Measurements from ENCODE around the gene ASB10.

The ASB10 gene

DNA sequence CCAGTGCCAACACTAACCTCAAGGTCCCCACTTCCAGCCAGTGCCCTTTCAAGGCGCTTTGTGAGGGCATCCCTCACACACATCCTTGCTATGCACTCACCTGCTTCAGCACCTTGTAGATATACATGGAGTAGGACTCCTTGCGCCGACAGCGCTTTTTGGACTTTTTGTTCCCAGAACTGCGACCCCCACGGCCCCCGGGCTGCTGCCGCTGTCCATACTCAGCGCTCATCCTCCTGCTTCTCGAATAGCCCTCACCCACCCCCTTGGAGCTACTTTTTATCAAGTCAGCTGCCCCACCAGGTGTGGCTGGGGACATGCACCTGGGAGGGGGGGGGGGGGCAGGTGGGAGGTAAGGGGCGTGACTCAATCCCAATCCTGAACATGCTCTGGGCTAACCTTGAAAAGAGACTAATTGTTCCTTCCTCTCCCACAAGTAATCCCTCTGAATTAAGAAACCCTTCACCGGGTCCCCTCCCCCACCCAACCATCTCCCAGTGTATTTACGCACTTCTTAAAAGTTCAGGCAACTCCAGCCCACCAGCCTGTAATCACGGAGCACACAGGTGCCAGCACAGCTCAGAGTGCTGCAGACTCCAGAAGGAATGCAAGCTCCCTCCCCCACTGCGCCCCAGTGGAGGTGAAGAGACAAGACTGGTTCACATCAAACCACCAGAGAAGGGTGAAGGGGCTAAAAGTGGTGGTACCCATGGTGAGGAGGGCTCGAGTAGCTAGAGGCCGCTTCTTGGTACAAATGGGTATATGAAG is 23.2 kb upstream of the ASB10 start, which contains the start of gene H2BK1:
Gene H2BK1, minus strand, starts transcription at position 402 of the 768 bp plus-strand sequence. Its CDS starts 170 bp downstream, at position 232.
- no peak for FAIRE-seq

DNA sequence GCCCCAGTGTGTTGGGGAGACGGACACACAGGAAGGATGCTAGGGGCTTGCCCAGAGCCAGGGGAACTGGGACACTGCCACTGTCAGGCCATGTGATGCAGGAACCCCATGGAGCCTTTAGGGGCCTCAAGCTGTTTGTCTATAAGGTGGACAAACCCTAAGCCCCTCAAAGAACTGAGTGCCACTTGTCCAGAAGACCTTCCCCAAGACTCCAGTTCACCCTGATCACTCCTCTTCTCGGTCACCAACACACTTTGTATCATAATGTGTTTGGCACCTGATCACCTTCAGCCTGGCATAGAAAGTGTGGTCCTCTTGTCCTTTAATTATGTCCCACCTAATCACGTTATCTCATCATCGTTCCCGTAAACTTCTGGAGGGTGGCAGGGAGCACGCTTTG is 22.5 kb upstream of the ASB10 start:
- no peak for FAIRE-seq

DNA sequence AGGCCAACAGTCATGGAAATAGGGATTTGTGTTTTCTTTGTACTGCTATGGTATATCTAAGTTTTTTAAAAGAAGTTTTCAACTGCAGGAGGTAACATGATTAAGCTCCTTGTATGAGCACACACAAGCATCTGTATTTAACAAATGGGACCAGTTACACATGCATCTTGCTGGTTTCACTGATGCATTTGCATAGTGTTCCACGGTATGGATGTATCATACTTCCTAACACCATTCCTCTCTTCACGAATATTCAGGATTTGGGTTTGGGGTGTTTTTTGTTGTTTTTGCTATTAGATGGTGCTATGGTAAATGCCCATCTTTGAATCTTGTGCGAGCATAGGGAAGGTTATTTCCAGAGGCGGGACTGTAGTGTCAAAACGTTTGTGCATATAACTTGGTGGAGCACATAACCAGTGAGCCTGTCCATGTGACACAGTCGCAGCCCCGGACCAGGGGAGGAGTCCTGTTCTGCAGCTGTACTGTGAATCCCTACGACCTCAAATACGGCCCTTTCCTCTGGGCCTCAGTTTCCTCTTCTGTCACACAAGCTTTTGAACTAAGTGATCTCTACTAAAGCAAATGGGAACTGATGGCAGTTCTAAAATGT is 21.3 kb upstream of the ASB10 start:
- FAIRE-seq, result no peak

DNA sequence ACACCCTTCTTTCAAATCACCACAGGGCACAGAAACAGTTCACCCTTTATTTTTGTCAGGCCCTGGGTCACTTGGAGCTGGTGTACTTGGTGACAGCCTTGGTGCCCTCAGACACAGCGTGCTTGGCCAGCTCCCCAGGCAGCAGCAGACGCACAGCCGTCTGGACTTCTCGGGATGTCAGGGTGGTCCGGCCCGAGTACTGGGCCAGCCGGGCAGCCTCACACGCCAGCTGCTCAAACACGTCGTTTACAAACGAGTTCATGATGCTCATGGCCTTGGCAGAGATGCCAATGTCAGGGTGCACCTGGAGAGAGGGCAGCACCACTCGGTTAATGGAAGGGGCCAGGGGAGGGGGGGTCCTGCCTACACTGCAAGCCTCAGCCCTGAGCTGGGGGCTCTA is 20.8 kb upstream of the ASB10 start:
- FAIRE-seq, result no peak

DNA sequence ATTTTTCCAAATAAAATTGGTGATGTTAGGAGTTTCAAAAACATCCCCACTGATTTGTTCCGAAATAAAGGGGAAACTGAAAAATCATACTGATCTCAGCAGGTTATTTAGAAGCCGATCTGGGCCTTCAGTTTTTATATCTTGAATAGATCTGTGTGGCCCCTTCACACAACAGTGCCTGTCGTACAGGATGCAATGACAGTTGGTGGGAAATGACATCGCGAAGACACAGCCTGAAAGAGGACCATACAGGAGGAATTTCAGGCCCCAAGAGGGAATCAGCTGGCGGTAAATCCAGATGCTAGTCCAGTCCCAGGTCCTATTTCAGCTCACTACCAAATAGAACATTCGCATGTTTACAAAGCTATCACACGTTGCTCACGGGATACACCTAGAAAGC is 20.3 kb upstream of the ASB10 start:
- FAIRE-seq, result no peak

DNA sequence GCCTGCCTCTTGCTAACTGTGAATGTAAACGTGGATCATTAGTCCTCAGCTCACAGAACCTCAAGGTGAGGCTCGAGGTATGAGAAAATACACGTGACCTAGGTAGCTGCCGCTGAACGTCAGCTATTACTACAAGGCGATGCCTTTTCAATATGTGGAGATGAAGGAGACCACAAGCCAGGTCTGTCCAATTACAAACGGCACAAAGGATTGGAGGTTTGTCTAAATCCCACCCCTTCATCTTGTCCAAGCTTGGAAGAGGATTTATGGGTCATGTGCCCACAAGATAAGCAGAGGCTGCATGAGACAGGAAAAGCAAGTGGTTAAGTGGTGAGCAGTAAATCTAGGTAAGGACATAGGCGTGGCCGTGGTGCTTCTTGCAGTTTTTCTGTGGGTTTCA is 19.9 kb upstream of the ASB10 start:
- no peak for FAIRE-seq

DNA sequence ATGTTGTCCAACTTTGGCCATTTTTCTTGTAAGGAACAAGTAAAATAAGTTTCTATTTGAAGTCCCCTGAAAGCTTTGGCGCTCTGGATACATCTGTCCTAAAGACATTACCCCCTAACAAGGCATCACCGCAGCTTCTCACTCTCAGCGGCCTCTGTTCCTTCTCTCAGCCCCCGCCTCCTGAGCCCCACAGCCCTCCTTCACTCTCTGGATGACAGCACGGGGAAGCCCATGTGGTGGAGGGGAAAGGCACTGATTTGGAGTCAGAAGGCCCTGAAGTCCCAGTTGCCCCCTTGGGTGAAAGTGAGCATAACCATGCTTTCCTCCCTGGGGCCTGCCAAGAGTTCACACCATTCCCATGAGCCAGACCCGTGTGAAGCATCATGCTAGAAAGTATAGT is 18.7 kb upstream of the ASB10 start:
- FAIRE-seq, result no peak

DNA sequence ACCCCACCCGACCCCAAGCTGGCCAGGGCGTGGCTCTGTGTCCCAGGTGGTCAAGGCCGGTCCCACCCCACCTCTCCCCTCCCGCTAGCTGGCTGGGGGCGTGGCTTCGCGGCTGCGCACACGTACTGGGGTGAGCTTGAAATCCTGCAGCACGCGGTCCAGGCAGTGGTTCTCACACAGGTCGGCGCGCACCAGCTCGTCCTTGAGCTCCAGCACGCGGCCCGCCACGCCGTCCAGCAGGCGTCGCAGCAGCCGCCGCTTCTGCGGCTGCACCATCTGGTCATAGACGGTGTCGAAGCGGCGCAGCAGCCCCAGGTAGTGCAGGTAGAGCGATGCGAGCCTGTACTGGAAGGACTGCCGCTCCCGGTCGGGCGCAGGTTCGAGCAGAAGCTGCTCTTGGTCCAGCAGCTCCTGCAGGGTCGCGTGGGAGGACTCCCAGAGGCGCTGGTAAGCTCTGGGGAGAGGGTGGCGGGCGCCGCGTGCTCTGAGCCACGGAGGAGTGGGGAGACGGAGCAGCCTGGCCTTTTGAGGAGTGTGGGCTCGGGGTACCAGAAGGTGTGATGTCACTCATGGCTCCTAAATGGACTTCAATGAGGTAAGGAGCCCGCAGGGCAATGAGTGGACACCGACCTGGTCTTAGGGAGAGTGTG is 17.5 kb upstream of the ASB10 start:
- FAIRE-seq, result no peak

DNA sequence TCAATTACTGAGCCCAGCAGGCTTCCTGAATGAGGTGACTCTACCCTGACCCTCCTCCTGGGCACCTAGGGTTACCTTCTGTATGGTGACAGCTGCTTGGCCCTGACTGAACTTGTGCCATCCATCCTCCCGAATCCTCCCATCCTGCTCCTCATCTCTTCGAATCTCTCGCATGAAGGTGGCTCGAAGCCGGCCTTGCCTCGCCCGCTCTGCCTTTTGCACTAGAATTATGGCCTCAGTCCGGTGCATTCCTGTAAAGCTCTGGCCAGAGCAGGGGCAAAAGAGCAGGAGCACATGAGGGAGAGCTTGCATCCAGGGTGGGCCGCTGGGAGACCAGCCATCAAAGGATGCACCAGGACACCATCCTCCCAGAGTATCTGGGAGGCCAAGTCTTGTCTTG is 15.8 kb upstream of the ASB10 start:
- no peak for FAIRE-seq

DNA sequence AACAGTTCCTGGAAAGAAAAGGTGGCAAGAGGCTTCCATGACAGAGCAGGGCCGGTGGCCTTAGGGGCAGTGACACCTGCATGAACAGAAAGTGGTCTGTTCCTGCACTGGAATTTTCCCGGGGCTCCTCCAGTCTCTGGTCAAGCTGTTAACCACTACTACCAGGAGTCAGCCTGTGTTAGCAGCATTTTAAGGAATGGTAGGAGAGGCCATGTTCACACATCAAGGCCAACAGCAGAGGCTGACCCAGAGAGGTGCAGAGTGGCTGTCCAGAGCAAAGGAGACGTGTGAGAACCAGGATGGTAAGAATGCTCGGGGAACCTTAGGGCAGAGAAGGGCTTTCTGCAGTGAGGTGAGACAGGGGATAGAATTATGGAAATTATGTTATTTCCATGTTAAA is 14.7 kb upstream of the ASB10 start:
- FAIRE-seq, result no peak

DNA sequence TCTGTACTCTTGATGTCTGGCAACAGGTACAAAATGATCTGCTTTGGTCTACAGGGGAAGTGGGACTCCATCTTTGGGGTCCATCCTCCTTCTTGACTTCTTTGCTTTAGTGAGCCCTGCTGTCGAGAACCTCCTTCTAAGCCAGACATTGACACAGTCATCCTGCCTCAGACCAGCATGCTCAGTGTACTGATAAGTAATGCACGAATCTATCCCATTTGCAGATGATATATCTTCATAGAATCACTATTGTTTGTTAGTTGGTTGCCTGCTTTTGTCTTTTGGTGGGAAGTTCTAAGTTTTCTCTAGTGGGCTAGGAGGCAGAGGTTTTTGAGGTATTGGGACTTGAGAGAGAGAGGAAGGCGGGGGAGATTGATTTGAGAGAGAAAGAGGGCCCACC is 14.3 kb upstream of the ASB10 start:
- FAIRE-seq, result no peak

DNA sequence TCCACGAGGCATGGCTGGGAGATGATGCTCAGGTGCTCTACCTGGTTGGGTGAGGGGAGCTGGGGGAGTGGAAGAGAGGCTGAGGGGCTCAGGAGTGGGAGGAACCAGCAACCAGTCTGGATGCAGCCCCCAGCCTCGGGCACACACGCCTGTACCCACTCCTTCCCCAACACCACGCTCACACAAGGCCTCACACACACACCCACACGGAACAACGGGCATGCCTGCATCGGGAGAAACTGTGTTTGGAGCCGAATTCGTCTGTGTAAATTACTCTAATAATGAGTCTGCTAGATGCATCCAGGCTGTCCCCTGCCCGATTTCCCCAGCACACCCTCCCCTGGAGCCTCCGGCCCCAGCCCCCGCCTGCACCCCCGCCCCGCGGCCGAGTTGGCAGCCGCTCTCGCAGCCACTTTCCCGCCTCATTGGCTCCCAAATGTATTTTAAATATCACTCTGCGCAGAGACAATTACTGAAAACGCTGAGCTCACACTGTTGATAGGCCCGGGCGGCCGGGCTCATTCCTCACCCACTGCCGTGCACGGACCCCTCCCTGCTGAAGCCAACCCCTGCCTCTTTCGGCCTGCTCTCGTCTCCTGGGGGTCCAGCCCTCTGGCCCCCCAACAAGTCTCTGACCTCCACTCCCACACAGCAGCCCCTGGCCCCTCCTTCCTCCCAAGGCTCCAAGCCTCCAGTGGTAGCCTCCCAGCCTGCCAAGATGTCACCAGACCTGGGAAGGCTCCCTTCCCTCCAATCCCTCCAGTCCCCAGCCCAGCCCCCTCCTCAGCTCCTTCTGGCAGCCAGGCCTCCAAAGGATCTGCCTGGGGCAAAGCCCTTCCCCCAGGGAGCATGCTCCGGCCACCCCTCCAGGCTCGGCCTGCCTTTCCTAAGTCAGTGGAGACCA is 12.1 kb upstream of the ASB10 start:
- FAIRE-seq, result no peak

DNA sequence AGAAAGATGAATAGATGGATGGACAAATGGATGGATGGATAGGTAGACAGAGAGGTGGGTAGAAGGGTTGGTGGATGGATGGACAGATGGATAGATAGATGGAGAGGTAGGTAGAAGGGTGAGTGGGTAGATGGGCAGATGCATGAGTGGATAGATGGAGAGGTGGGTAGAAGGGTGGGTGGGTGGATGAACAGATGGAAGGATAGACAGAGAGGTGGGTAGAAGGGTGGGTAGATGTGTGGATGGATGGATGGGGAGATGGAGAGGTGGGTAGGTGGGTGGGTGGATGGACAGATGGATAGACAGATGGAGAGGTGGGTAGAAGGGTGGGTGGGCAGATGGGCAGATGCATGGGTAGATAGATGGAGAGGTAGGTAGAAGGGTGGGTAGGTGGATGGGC is 10.9 kb upstream of the ASB10 start:
- FAIRE-seq, result no peak

DNA sequence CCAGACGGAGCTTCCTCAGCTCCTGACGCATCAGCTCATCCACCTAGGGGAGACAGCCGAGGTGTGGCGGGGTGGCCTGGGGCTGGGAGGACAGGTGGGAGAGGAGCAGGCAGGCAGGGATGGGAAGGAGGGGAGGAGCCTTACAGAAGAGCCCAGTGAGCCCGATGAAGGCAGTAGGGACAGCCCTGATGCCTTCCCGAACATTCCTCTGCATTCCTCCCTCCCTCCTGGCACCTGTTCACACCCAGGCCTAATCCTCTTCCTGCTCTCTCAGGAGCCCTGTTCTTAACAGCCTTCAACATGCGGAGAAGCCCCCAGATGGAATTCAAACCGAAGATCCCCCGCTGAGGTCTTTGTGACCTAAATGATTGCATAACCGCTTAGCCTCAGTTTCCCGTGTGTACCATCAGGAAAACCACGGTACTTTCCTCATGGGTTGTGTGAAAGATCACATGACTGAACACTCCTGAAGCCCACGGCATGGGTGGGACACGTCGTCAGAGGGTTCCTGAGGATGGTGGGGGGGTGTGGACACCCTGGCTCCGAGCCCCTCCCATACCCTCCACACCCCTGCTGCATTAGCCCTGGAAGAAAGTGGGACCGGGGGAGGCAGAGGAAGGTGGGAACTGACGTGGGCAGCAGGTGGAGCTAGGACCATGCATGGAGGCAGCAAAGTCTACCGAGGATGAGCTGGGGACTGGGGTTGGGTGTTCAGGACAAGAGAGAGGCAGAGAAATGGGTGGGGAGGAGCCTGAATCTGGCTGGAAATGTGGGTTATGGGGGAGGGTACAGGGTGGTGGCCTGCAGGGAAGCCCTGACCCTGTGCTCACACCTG is 8.8 kb upstream of the ASB10 start:
- no peak for FAIRE-seq

DNA sequence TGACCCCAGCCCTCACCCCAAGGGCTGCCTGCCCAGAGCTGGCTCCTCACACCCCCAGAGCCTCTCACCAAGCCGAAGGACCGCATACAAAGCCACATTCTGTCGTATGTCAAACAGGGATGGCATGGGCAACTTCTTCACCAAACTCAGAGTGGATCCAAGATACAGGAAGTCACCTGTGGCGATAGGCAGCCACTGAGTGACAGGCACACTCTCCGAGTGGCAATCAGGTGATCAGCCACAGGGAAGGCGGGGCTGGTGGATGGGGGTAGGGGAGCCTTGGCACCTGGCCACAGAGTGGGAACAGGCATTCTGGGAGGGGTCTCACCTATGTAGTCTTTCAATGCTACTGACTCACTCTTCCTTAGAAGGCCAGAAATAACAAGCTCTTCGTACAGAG is 7.1 kb upstream of the ASB10 start:
- FAIRE-seq, result no peak

DNA sequence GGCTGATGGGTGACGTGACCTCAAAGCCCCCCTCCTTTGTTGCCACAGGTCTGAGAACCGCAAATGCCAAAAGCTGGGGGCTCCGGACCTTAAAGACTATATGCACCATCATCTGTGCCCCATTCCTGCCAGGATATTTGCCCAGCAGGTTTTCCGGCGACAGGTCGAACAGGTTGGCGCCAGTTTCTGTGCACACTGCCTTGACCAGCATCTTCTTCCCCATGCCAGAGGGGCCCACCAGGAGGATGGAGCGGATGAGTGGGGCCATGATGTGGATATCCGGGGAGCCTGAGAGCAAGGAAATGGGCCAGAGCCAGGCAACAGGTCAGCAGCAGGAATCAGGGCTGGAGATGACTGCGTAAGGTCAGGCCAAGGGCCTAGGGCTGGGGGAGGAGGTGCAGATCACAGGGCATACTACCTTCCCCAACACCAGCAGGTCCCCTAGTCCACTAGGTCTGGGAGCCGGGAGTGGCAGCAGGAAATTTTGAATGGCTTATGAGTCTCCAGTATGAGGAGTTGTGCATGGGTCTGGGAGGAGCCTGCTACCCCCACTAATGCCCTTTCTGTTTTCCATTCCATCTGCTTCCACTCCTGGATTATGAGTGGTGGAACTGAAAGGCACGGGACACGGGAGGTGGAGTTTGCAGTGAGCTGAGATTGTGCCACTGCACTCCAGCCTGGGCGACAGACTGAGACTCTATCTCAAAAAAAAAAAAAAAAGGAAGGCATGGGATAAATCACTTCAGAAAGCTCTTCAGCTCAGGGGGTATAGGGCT is 6.3 kb upstream of the ASB10 start:
- no peak for FAIRE-seq

DNA sequence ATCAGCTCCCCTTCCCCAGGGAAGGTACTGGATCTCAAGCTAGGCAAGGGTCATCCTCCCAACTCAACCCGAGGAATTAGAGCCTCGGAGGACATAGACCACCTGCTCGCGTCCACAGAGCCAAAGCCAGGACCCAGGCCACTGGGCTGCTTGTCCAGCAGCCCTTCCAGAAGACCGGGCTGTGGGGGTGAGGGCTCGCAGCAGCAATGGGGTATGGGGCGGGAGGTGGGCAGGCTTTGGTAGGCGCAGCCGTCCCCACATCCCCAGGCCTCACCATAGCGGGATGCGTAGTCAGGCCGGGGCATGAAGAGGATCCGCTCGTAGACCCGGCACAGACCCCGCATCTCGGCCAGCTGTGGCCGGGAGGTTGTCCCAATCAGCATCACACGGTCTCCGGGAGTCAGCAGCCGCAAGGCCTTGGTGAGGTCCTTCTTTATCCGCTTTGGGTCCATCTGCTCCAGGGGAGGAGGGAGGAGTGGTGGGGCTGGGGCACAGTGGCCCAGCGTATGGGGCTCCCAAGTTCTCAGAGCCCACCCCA is 5.0 kb upstream of the ASB10 start:
- FAIRE-seq, result no peak

DNA sequence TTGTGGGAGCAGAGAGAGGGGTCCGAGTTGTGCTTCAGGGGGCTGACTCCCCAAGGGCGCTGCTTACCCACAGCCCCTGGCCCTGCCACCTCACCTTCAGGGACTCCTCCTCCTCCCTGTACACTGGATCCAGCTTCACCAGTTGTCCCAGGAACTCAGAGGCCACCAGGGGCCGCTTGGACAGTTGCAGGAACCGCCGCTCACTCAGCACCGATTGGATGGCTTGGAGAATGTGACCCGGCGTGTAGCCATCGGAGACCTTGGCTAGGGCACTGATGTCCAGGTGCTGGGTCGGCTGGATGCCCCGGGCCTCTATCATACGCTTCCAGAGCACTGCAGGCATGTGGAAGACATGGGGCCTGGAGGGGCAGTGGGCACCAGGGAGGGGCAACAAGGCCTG is 4.5 kb upstream of the ASB10 start:
- FAIRE-seq, result no peak

DNA sequence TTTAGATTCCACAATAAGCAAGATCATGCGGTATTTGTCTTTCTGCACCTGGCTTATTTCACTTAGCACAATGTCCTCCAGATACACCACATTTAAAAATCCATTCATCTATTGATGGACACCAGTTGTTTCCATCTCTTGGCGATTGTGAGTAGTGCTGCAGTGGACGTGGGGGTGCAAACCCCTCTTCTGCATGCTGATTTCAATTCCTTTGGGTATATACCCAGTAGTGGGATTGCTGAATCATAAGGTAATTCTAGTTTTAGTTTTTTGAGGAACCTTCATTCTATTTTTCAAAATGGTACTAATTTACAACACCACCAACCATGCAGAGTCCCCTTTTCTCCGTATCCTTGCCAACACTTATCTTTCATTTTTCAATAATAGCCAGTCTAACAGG is 2.0 kb upstream of the ASB10 start:
- no peak for FAIRE-seq

DNA sequence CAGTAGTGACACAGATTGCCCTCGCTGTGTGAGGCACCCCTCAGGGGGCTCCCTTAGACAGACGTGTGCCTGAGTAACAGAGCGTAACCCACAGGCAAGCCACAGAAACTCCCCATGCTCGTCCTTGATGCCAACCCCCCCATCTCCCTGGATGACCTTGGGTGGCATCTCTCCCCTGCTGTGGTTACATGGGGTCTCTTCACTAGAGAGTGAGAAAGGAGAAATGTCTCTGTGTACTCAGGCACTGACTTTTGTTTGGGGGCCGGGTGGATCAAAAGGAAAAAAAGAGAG is 1.1 kb upstream of the ASB10 start:
- FAIRE-seq, result no peak

Measured in endometrium (tissue), 2 donors.